H1 (cell line): ENCODE measurements around the gene UPF1. TPM values are rescaled to one million over a fixed set of nuclear protein-coding genes. Genes with fewer than 3 reads are reported as not detected.

Source experiments
- CTCF ChIA-PET: fragments of 300-600 bp; sonication (Branson Sonifier 250); formaldehyde crosslinking; loops from one replicate; lab custom pipeline; 2021; ENCODE audit not compliant: partially characterized antibody; lab: Charles Lee
- POLR2A ChIA-PET: fragments of 300-600 bp; sonication (Branson Sonifier 250); formaldehyde crosslinking; loops from one replicate; lab custom pipeline; 2021; ENCODE audit warnings: inconsistent platforms; ENCODE audit not compliant: partially characterized antibody; lab: Charles Lee
- DNase-seq, 2 experiments: peaks; one replicate each; pipeline versions ENCODE4 v3.0.0 to v3.0.0-alpha.2; 2010 to 2022; ENCODE audit warnings: low spot score in 2 of 2, low read depth in 1 of 2, mixed read lengths in 1 of 2
- FAIRE-seq: peaks from 2 replicates; lab custom pipeline; 2011; peaks lifted over from hg19 to GRCh38; lab: Jason Lieb, UNC
- H2AFZ ChIP-seq: 2 replicates; pipeline ENCODE4 v1.8.1; 2012; ENCODE audit warnings: low read length, inconsistent platforms
- H2AK5ac ChIP-seq: 2 replicates; pipeline ENCODE4 v1.6.1; 2013; ENCODE audit warnings: low read depth, low read length
- H2BK120ac ChIP-seq: replicated peaks from 2 replicates; pipeline ENCODE3; 2013; ENCODE audit warnings: low read depth, low read length, inconsistent platforms
- H2BK12ac ChIP-seq: 2 replicates; pipeline ENCODE4 v1.6.1; 2013; ENCODE audit warnings: low read depth, low read length
- H2BK15ac ChIP-seq: 2 replicates; pipeline ENCODE4 v1.6.1; 2013; ENCODE audit warnings: low read length
- H2BK20ac ChIP-seq: 2 replicates; pipeline ENCODE4 v1.6.1; 2013; ENCODE audit warnings: low read length
- H2BK5ac ChIP-seq: 2 replicates; pipeline ENCODE4 v1.6.1; 2013; ENCODE audit warnings: low read depth, low read length
- H3K14ac ChIP-seq: 2 replicates; pipeline ENCODE4 v1.6.1; 2013; ENCODE audit warnings: inconsistent platforms; ENCODE audit not compliant: insufficient read length
- H3K18ac ChIP-seq: 2 replicates; pipeline ENCODE4 v1.6.1; 2013; ENCODE audit warnings: low read length; ENCODE audit errors: extremely low read depth
- H3K23ac ChIP-seq: 2 replicates; pipeline ENCODE4 v1.6.1; 2013; ENCODE audit warnings: inconsistent platforms; ENCODE audit not compliant: insufficient read length
- H3K23me2 ChIP-seq: 2 replicates; pipeline ENCODE4 v1.6.1; 2013; ENCODE audit warnings: low read depth, low read length
- H3K27ac ChIP-seq: 2 replicates; pipeline ENCODE4 v1.6.1; 2011; ENCODE audit warnings: low read depth, low read length, inconsistent platforms
- H3K27me3 ChIP-seq, 4 experiments: replicated peaks in 1 of 4; 1 replicate in 1 of 4; 2 replicates in 3 of 4; pipeline versions ENCODE4 v1.6.1 to v1.8.1; 2011 to 2013; ENCODE audit warnings: low read length in 3 of 4, mild to moderate bottlenecking in 3 of 4, inconsistent platforms in 2 of 4, mixed read lengths in 2 of 4, moderate library complexity in 1 of 4; ENCODE audit not compliant: control insufficient read depth in 3 of 4, insufficient read depth in 3 of 4; ENCODE audit errors: extremely low read depth in 1 of 4
- H3K36me3 ChIP-seq, 4 experiments: 2 replicates each; pipeline versions ENCODE4 v1.6.1 to v1.8.1; 2011 to 2013; ENCODE audit warnings: mild to moderate bottlenecking in 4 of 4, low read length in 3 of 4, moderate library complexity in 2 of 4, control low read depth in 1 of 4, inconsistent platforms in 1 of 4; ENCODE audit not compliant: insufficient read depth in 4 of 4, control insufficient read depth in 2 of 4
- H3K4ac ChIP-seq: replicated peaks from 2 replicates; pipeline ENCODE3; 2013; ENCODE audit warnings: low read length, low read depth, mixed read lengths, inconsistent platforms; ENCODE audit not compliant: insufficient read length
- H3K4me1 ChIP-seq, 4 experiments: replicated peaks in 1 of 4; 1 replicate in 1 of 4; 2 replicates in 3 of 4; pipeline versions ENCODE4 v1.6.1 to v1.8.1; 2011 to 2013; ENCODE audit warnings: low read length in 3 of 4, inconsistent platforms in 2 of 4, mixed read lengths in 1 of 4; ENCODE audit not compliant: insufficient read depth in 4 of 4, control insufficient read depth in 3 of 4
- H3K4me2 ChIP-seq, 2 experiments: 2 replicates each; pipeline versions ENCODE4 v1.6.1 to v1.8.1; 2011 to 2013; ENCODE audit warnings: low read depth in 2 of 2, low read length in 2 of 2, control low read depth in 1 of 2, inconsistent platforms in 1 of 2, mild to moderate bottlenecking in 1 of 2; ENCODE audit not compliant: insufficient read depth in 1 of 2
- H3K4me3 ChIP-seq, 4 experiments: fragments of 200-600, 300-600 bp in 1 of 4; sonication (generic), shearing (Covaris generic), sonication (Bioruptor Twin) in 1 of 4; 2 replicates each; pipeline versions ENCODE4 v1.5.1 to v1.8.1; 2011 to 2016; ENCODE audit warnings: low read length in 4 of 4, low read depth in 3 of 4, control low read depth in 2 of 4, inconsistent platforms in 2 of 4, mild to moderate bottlenecking in 2 of 4, mixed read lengths in 1 of 4, moderate library complexity in 1 of 4; ENCODE audit not compliant: insufficient read depth in 2 of 4; ENCODE audit errors: extremely low read depth in 1 of 4
- H3K56ac ChIP-seq: replicated peaks from 2 replicates; pipeline ENCODE3; 2013; ENCODE audit warnings: low read depth, mild to moderate bottlenecking, mixed read lengths, low read length, inconsistent platforms; ENCODE audit not compliant: insufficient read length
- H3K79me1 ChIP-seq: 2 replicates; pipeline ENCODE4 v1.6.1; 2013; ENCODE audit warnings: low read depth, low read length, control low read depth
- H3K79me2 ChIP-seq, 2 experiments: 2 replicates each; pipeline versions ENCODE4 v1.6.1 to v1.8.1; 2012 to 2013; ENCODE audit warnings: low read length in 2 of 2, mild to moderate bottlenecking in 2 of 2, inconsistent platforms in 1 of 2; ENCODE audit not compliant: insufficient read depth in 2 of 2, control insufficient read depth in 1 of 2
- H3K9ac ChIP-seq, 4 experiments: replicated peaks in 1 of 4; 1 replicate in 1 of 4; 2 replicates in 3 of 4; pipeline versions ENCODE4 v1.6.1 to v1.8.1; 2011 to 2013; ENCODE audit warnings: low read depth in 3 of 4, low read length in 3 of 4, control low read depth in 2 of 4, mild to moderate bottlenecking in 2 of 4, moderate library complexity in 2 of 4, inconsistent platforms in 1 of 4; ENCODE audit errors: extremely low read depth in 1 of 4
- H3K9me3 ChIP-seq, 2 experiments: 2 replicates each; pipeline versions ENCODE4 v1.6.1 to v1.8.1; 2012 to 2013; ENCODE audit warnings: mild to moderate bottlenecking in 2 of 2, moderate library complexity in 2 of 2, control low read depth in 1 of 2, inconsistent platforms in 1 of 2, low read depth in 1 of 2, low read length in 1 of 2, mixed read lengths in 1 of 2; ENCODE audit not compliant: insufficient read depth in 2 of 2
- H4K20me1 ChIP-seq, 2 experiments: replicated peaks in 1 of 2; 2 replicates each; pipeline versions ENCODE3 to v1.8.1; 2011 to 2013; ENCODE audit warnings: inconsistent platforms in 2 of 2, low read length in 2 of 2, mild to moderate bottlenecking in 1 of 2; ENCODE audit not compliant: insufficient read depth in 2 of 2, control insufficient read depth in 1 of 2
- H4K5ac ChIP-seq: 2 replicates; pipeline ENCODE4 v1.6.1; 2013; ENCODE audit warnings: low read length, low read depth, mixed read lengths, inconsistent platforms; ENCODE audit not compliant: insufficient read length
- H4K8ac ChIP-seq: 2 replicates; pipeline ENCODE4 v1.8.0; 2013; ENCODE audit warnings: mild to moderate bottlenecking, moderate library complexity, low read length, inconsistent platforms; ENCODE audit not compliant: insufficient read depth; ENCODE audit errors: extremely low read depth
- H4K91ac ChIP-seq: replicated peaks from 2 replicates; pipeline ENCODE3; 2013; ENCODE audit warnings: low read length, mixed read lengths, inconsistent platforms; ENCODE audit not compliant: insufficient read length
- ASH2L ChIP-seq: fragments of 200-600, 300-600 bp; sonication (generic); IDR thresholded peaks from one replicate; pipeline ENCODE4 v1.7.1; 2017; ENCODE audit warnings: low read length
- BACH1 ChIP-seq: IDR thresholded peaks from 2 replicates; pipeline ENCODE4 v1.6.1; 2012; ENCODE audit warnings: low read length, improper control_type of control experiment
- CHD2 ChIP-seq: IDR thresholded peaks from 2 replicates; pipeline ENCODE4 v1.6.1; 2012; ENCODE audit warnings: low read length, improper control_type of control experiment
- RAD21 ChIP-seq, 2 experiments: IDR thresholded peaks in 1 of 2; conservative IDR thresholded peaks in 1 of 2; 2 replicates each; pipeline ENCODE4 v1.6.1; 2011; ENCODE audit warnings: low read depth in 2 of 2, low read length in 2 of 2, improper control_type of control experiment in 1 of 2, inconsistent platforms in 1 of 2, mild to moderate bottlenecking in 1 of 2, moderate library complexity in 1 of 2
- SAP30 ChIP-seq: fragments of 300-600 bp; sonication (generic); IDR thresholded peaks from 2 replicates; pipeline ENCODE4 v1.7.1; 2012; ENCODE audit warnings: low read length, moderate library complexity, mild to moderate bottlenecking, inconsistent platforms; ENCODE audit not compliant: insufficient read depth, insufficient replicate concordance
- TAF1 ChIP-seq: IDR thresholded peaks from 2 replicates; pipeline ENCODE4 v1.6.1; 2011; ENCODE audit warnings: mild to moderate bottlenecking, low read depth, low read length
- TEAD4 ChIP-seq: IDR thresholded peaks from 2 replicates; pipeline ENCODE4 v1.6.1; 2012; ENCODE audit warnings: low read depth, low read length, inconsistent platforms, mixed read lengths
- WGBS, 2 experiments: shearing (Covaris generic) in 1 of 2; methylation state at CpG; one replicate each; pipeline versions ENCODE4 v1.1.6 to v1.1.7; 2013 to 2015; ENCODE audit warnings: low lambda C conversion rate in 2 of 2, mixed read lengths in 2 of 2, inconsistent platforms in 1 of 2, low coverage in 1 of 2, missing lambda C conversion rate in 1 of 2; ENCODE audit not compliant: insufficient replicate concordance in 2 of 2, insufficient coverage in 1 of 2, insufficient read length in 1 of 2; ENCODE audit errors: extremely low coverage in 1 of 2, missing lambda C conversion rate in 1 of 2; 5-methylcytosine and 5-hydroxymethylcytosine counted together
- polyA plus RNA-seq, 7 experiments: library from polyadenylated mRNA; depleted of rRNA in 3 of 7; stranded (reverse) in 5 of 7; unstranded in 2 of 7; fragments of >200 nt in 5 of 7; fragments of 200-250 nt in 2 of 7; gene quantifications; 1 replicate in 5 of 7; 2 replicates in 1 of 7; 4 replicates in 1 of 7; pipeline versions ENCODE4 v1.2.1 to v1.2.3, GENCODE V29; 2011 to 2013; ENCODE audit warnings: missing spikeins in 2 of 7, mixed read lengths in 2 of 7
- total RNA-seq: library from RNA; stranded (reverse); fragmentation: NEBNext Ultra II Directional; extraction: Animal tissue kit (Norgen Biotek cat#: 25700); gene quantifications from 2 replicates; pipeline ENCODE4 v1.2.1, GENCODE V29; 2021
- TF ChIP-seq, protein P1 (sequence below): IDR thresholded peaks from 2 replicates; pipeline ENCODE4 v1.6.1; 2012; ENCODE audit warnings: inconsistent platforms
- TF ChIP-seq, protein P2 (sequence below), 3 experiments: IDR thresholded peaks; 1 replicate in 2 of 3; 2 replicates in 1 of 3; pipeline versions ENCODE4 v1.5.1 to v1.6.1; 2011; ENCODE audit warnings: low read length in 3 of 3, mild to moderate bottlenecking in 3 of 3, inconsistent platforms in 2 of 3, low read depth in 1 of 3, moderate library complexity in 1 of 3; ENCODE audit not compliant: insufficient read depth in 1 of 3; ENCODE audit errors: control extremely low read depth in 1 of 3
- TF ChIP-seq, protein P3 (sequence below): IDR thresholded peaks from 2 replicates; pipeline ENCODE4 v1.6.1; 2012; ENCODE audit warnings: inconsistent platforms

UPF1 gene
- total and polyA plus RNA-seq, 2 of the 8 experiments (the other 6 are each of a cell fraction or from before 2014, with no cell fraction given): 46.4 to 62.0 TPM

DNA sequence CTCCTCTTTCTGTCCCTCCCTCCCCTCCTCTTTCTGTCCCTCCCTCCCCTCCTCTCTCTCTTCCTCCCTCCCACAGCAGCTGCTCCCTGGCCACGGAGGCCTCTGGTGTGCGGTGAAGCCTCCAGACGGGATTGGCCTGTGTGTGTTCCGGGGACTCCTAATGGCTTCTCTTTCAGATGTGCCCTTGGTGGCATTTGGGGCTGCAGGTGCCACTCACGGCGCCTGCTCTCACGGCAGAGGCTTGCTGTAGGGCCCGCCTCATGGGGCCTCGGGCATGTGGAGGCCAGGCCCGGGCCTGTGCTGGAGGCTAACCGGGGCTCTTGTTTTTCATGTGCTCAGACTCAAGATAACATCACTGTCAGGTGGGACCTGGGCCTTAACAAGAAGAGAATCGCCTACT, 20.9 kb downstream of the UPF1 start:
- POLR2A ChIA-PET: no interaction called here
- no peaks in the 10 kb centered on the region for H3K4me1 ChIP-seq
- DNase-seq (no peak), FAIRE-seq (no peak)
- no peaks in the 10 kb centered on the region for H3K9me3 ChIP-seq
- H4K91ac ChIP-seq: no peak overlapping the region
- H2AFZ ChIP-seq: no peak overlapping the region
- H3K56ac ChIP-seq: no peak overlapping the region
- no peak overlapping the region for H3K23ac ChIP-seq
- H3K18ac ChIP-seq: no peak overlapping the region
- no peak overlapping the region for H2BK15ac ChIP-seq
- H3K4me2 ChIP-seq: no peak overlapping the region
- H2BK120ac ChIP-seq: no peak overlapping the region
- H2BK5ac ChIP-seq: no peak overlapping the region
- H2AK5ac ChIP-seq: no peak overlapping the region
- no peak overlapping the region for H4K5ac ChIP-seq
- no peak overlapping the region for H3K4ac ChIP-seq
- peaks cover 28 to 31% of the 10 kb centered on the region in 2 experiments for H4K20me1 ChIP-seq
- CTCF ChIA-PET: interaction anchor here (1.0 to 19.5 kb wide), 3 partner anchors 8 to 77 kb away, joined by 3 to 247 read pairs (median 132); no protein-coding TSS in a partner anchor
- H4K8ac ChIP-seq: no peak overlapping the region
- peaks cover 43 to 70% (median 63%) of the 10 kb centered on the region in 4 experiments for H3K36me3 ChIP-seq
- H3K9ac ChIP-seq: no peak overlapping the region
- H3K23me2 ChIP-seq: no peaks in the 10 kb centered on the region
- no peak overlapping the region for H3K14ac ChIP-seq
- no peak overlapping the region for H2BK20ac ChIP-seq
- 91% methylated on average over 12 of the region's 12 CpGs; no CpG with 5 or more reads in 1 of the 2 experiments for WGBS, 2 experiments
- peaks cover 0 to 21% of the 10 kb centered on the region in 2 experiments; a peak in 2 of 4 replicates for H3K79me2 ChIP-seq
- no peak overlapping the region for H2BK12ac ChIP-seq
- H3K27ac ChIP-seq: no peak overlapping the region
- H3K4me3 ChIP-seq: no peak overlapping the region
- no peaks in the 10 kb centered on the region; the same call in 1 of the 2 replicates for H3K79me1 ChIP-seq
- H3K27me3 ChIP-seq: no peaks in the 10 kb centered on the region
- TF ChIP-seq, protein P1, sequence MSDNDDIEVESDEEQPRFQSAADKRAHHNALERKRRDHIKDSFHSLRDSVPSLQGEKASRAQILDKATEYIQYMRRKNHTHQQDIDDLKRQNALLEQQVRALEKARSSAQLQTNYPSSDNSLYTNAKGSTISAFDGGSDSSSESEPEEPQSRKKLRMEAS: no peak
- TF ChIP-seq BACH1 (no peak), CHD2 (no peak), TEAD4 (no peak), RAD21 (IDR thresholded peaks at IDR 0.05 in 1 of 2, conservative IDR thresholded peaks at IDR 0.05 in 1 of 2; ENCODE audit: low read depth in 2 of 2, low read length in 2 of 2) (no peak), ASH2L (no peak), TAF1 (no peak), SAP30 (no peak)
- TF ChIP-seq, protein P2, sequence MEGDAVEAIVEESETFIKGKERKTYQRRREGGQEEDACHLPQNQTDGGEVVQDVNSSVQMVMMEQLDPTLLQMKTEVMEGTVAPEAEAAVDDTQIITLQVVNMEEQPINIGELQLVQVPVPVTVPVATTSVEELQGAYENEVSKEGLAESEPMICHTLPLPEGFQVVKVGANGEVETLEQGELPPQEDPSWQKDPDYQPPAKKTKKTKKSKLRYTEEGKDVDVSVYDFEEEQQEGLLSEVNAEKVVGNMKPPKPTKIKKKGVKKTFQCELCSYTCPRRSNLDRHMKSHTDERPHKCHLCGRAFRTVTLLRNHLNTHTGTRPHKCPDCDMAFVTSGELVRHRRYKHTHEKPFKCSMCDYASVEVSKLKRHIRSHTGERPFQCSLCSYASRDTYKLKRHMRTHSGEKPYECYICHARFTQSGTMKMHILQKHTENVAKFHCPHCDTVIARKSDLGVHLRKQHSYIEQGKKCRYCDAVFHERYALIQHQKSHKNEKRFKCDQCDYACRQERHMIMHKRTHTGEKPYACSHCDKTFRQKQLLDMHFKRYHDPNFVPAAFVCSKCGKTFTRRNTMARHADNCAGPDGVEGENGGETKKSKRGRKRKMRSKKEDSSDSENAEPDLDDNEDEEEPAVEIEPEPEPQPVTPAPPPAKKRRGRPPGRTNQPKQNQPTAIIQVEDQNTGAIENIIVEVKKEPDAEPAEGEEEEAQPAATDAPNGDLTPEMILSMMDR (IDR thresholded peaks at IDR 0.05; ENCODE audit: control extremely low read depth in 1 of 3, insufficient read depth in 1 of 3, low read depth in 1 of 3, low read length in 3 of 3): no peak
- TF ChIP-seq, protein P3, sequence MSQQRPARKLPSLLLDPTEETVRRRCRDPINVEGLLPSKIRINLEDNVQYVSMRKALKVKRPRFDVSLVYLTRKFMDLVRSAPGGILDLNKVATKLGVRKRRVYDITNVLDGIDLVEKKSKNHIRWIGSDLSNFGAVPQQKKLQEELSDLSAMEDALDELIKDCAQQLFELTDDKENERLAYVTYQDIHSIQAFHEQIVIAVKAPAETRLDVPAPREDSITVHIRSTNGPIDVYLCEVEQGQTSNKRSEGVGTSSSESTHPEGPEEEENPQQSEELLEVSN: no peak
